B cell (primary cell): Measurements from ENCODE around the gene SPATA32. TPM values are rescaled to one million over a fixed set of nuclear protein-coding genes. Genes with fewer than 3 reads are reported as not detected.

Experiments
- ATAC-seq: fragments of 200-7000 bp; cut with Tn5 transposase; one replicate; pipeline ENCODE4 v1.10.0; 2021; ENCODE audit warnings: low read depth, mild to moderate bottlenecking, moderate number of reproducible peaks, moderate library complexity
- CTCF ChIA-PET: fragments of 350-600 bp; sonication (Branson Sonifier 250); formaldehyde crosslinking; loops from one replicate; lab custom pipeline; 2021; ENCODE audit warnings: antibody characterized with exemption, inconsistent platforms; lab: Charles Lee
- POLR2A ChIA-PET: fragments of 350-600 bp; sonication (Branson Sonifier 250); formaldehyde crosslinking; loops from one replicate; lab custom pipeline; 2021; ENCODE audit warnings: antibody characterized with exemption; lab: Charles Lee
- DNase-seq: peaks from one replicate; pipeline ENCODE4 v3.0.0; 2013
- H2AFZ ChIP-seq: 2 replicates; pipeline ENCODE4 v1.6.1; 2012; ENCODE audit warnings: mild to moderate bottlenecking, low read depth, low read length; ENCODE audit not compliant: insufficient read depth, poor library complexity, severe bottlenecking
- H3K27ac ChIP-seq, 2 donors: 1 replicate in 1 of 2; 2 replicates in 1 of 2; pipeline ENCODE4 v1.5.1; 2012 to 2013; ENCODE audit warnings: low read length in 2 of 2, mild to moderate bottlenecking in 2 of 2, moderate library complexity in 1 of 2
- H3K27me3 ChIP-seq, 4 experiments: fragments of 200-600 bp in 1 of 4; sonication (generic) in 1 of 4; replicated peaks in 1 of 4; 1 replicate in 2 of 4; 2 replicates in 2 of 4; pipeline versions ENCODE4 v1.6.1 to v1.7.0; 2013 to 2016; ENCODE audit warnings: low read length in 3 of 4, mild to moderate bottlenecking in 2 of 4, mixed read lengths in 1 of 4, moderate library complexity in 1 of 4; ENCODE audit not compliant: insufficient read depth in 4 of 4, control insufficient read depth in 3 of 4; ENCODE audit errors: control extremely low read depth in 1 of 4
- H3K36me3 ChIP-seq, 2 experiments: replicated peaks in 1 of 2; 1 replicate in 1 of 2; 2 replicates in 1 of 2; pipeline versions ENCODE4 v1.6.1 to v1.7.1; 2013; ENCODE audit warnings: low read length in 1 of 2; ENCODE audit not compliant: insufficient read depth in 2 of 2, control insufficient read depth in 1 of 2; ENCODE audit errors: control extremely low read depth in 1 of 2, extremely low read depth in 1 of 2
- H3K4me1 ChIP-seq, 2 donors: fragments of 200-600 bp in 1 of 2; sonication (generic) in 1 of 2; 1 replicate in 1 of 2; 2 replicates in 1 of 2; pipeline versions ENCODE4 v1.5.1 to v1.6.1; 2013 to 2017; ENCODE audit warnings: low read length in 2 of 2; ENCODE audit not compliant: control insufficient read depth in 2 of 2, insufficient read depth in 2 of 2
- H3K4me2 ChIP-seq: replicated peaks from 2 replicates; pipeline ENCODE3; 2012; ENCODE audit warnings: mild to moderate bottlenecking, low read depth, low read length; ENCODE audit not compliant: poor library complexity, severe bottlenecking
- H3K4me3 ChIP-seq, 5 experiments: fragments of 200-600 bp in 1 of 5; sonication (generic) in 1 of 5; 1 replicate in 3 of 5; 2 replicates in 2 of 5; pipeline versions ENCODE4 v1.5.1 to v1.7.0; 2011 to 2016; ENCODE audit warnings: low read length in 4 of 5, mild to moderate bottlenecking in 4 of 5, low read depth in 2 of 5, control low read depth in 1 of 5, moderate library complexity in 1 of 5; ENCODE audit not compliant: insufficient read depth in 1 of 5; ENCODE audit errors: control extremely low read depth in 1 of 5, extremely low read depth in 1 of 5
- H3K79me2 ChIP-seq: fragments of 200-600 bp; sonication (generic); one replicate; pipeline ENCODE4 v1.6.0; 2016; ENCODE audit warnings: low read length; ENCODE audit not compliant: control insufficient read depth, insufficient read depth
- H3K9ac ChIP-seq: fragments of 200-600 bp; sonication (generic); 2 replicates; pipeline ENCODE4 v1.6.1; 2017; ENCODE audit warnings: mild to moderate bottlenecking, low read length, moderate library complexity
- H3K9me3 ChIP-seq, 3 donors: one replicate each; pipeline versions ENCODE4 v1.6.1 to v1.7.1; 2013; ENCODE audit warnings: low read length in 2 of 3; ENCODE audit not compliant: control insufficient read depth in 2 of 3, insufficient read depth in 1 of 3; ENCODE audit errors: control extremely low read depth in 1 of 3
- H4K20me1 ChIP-seq: 2 replicates; pipeline ENCODE4 v1.6.0; 2012; ENCODE audit warnings: mild to moderate bottlenecking, low read length; ENCODE audit not compliant: insufficient read depth, control insufficient read depth, poor library complexity, severe bottlenecking
- H3K27ac Mint-ChIP-seq: one replicate; pipeline ENCODE4 v1.8.0; 2021; ENCODE audit warnings: mixed read lengths
- H3K27me3 Mint-ChIP-seq: one replicate; pipeline ENCODE4 v1.8.0; 2021; ENCODE audit warnings: mixed read lengths
- H3K4me1 Mint-ChIP-seq: one replicate; pipeline ENCODE4 v1.8.0; 2021; ENCODE audit warnings: mixed read lengths
- H3K4me3 Mint-ChIP-seq: one replicate; pipeline ENCODE4 v1.8.0; 2021; ENCODE audit warnings: mixed read lengths
- H3K9me3 Mint-ChIP-seq: one replicate; pipeline ENCODE4 v1.8.0; 2022; ENCODE audit warnings: mixed read lengths; ENCODE audit not compliant: insufficient read depth
- CTCF ChIP-seq: fragments of 200-600 bp; IDR thresholded peaks from one replicate; pipeline ENCODE4 v1.8.0; 2022; ENCODE audit warnings: antibody characterized with exemption, mild to moderate bottlenecking
- EZH2 ChIP-seq: IDR thresholded peaks from 2 replicates; pipeline ENCODE4 v1.6.1; 2012; ENCODE audit warnings: borderline replicate concordance, low read depth, mild to moderate bottlenecking, moderate library complexity, low read length; ENCODE audit not compliant: insufficient read depth, poor library complexity, severe bottlenecking
- WGBS: methylation state at CpG from one replicate; pipeline ENCODE4 v1.1.5; 2013; ENCODE audit warnings: missing lambda C conversion rate; ENCODE audit not compliant: insufficient coverage; 5-methylcytosine and 5-hydroxymethylcytosine counted together
- intact Hi-C: fragments of 100-400 bp; cut with micrococcal nuclease; formaldehyde crosslinking; loops from one replicate; pipeline ENCODE4 v1.10.0; 2022
- polyA plus RNA-seq: library from polyadenylated mRNA; depleted of rRNA; stranded (reverse); fragments of >200 nt; gene quantifications from 2 replicates; pipeline ENCODE4 v1.2.3, GENCODE V29; 2012
- total RNA-seq, 2 donors: library from RNA; stranded (reverse); fragments of 120-200 nt in 1 of 2; gene quantifications; 1 replicate in 1 of 2; 2 replicates in 1 of 2; pipeline versions ENCODE4 v1.2.3 to v1.2.4, GENCODE V29; 2013 to 2022

SPATA32 gene
- total and polyA plus RNA-seq, 2 donors (not counting 1 experiment from before 2014, with no cell fraction given) = 0.12 to 0.52 TPM

- intact Hi-C loops = no loop called here
- Histone ChIP-seq H3K9ac (no peak overlapping the region), H4K20me1 (peaks cover 33% of the 10 kb centered on the region), H3K27me3 (no peaks in the 10 kb centered on the region), H3K9me3 (no peaks in the 10 kb centered on the region), H3K36me3 (peaks cover 0 to 61% of the 10 kb centered on the region in 2 experiments), H3K79me2 (peaks cover 3% of the 10 kb centered on the region), H3K4me1 (peaks cover 5 to 17% of the 10 kb centered on the region in 2 donors), H3K27ac (no peak overlapping the region), H3K4me2 (no peak overlapping the region), H2AFZ (no peak overlapping the region), H3K4me3 (no peak overlapping the region)
- Mint-ChIP-seq H3K27ac (no peak overlapping the region), H3K4me1 (peaks cover 15% of the 10 kb centered on the region), H3K4me3 (no peak overlapping the region), H3K27me3 (no peaks in the 10 kb centered on the region), H3K9me3 (no peaks in the 10 kb centered on the region)
- TF ChIP-seq EZH2 (no peak), CTCF (no peak)
- ChIA-PET POLR2A (interaction anchor here (0.9 kb wide), 1 partner anchor 16 kb away, joined by 3 read pairs; no protein-coding TSS in a partner anchor), CTCF (interaction anchor here (1.9 to 3.9 kb wide), 3 partner anchors 12 to 67 kb away, joined by 5 to 22 read pairs (median 13); no protein-coding TSS in a partner anchor)
- 97% methylated on average over 14 of the region's 14 CpGs for WGBS
- ATAC-seq (no peak), DNase-seq (no peak)
Observed at GRCh38 chr17:45264430-45264829, 2.5 kb upstream of the SPATA32 start.

- TF ChIP-seq EZH2 = no peak
- TF ChIP-seq CTCF = no peak
- Histone ChIP-seq H3K27ac (peak overlapping the region in 1 of 2 donors; percentile 18), H3K4me3 (no peak overlapping the region), H4K20me1 (peaks cover 33% of the 10 kb centered on the region), H3K4me2 (no peak overlapping the region), H3K9ac (no peak overlapping the region), H3K36me3 (peaks cover 0 to 51% of the 10 kb centered on the region in 2 experiments), H3K27me3 (no peaks in the 10 kb centered on the region), H2AFZ (no peak overlapping the region), H3K9me3 (no peaks in the 10 kb centered on the region), H3K79me2 (peaks cover 3% of the 10 kb centered on the region), H3K4me1 (peaks cover 5 to 17% of the 10 kb centered on the region in 2 donors)
- 98% methylated on average over 7 of the region's 7 CpGs for WGBS
- intact Hi-C loops = no loop called here
- Mint-ChIP-seq H3K27ac (peak overlapping the region; percentile 41), H3K4me1 (peaks cover 15% of the 10 kb centered on the region), H3K9me3 (no peaks in the 10 kb centered on the region), H3K4me3 (peak overlapping the region; percentile 75), H3K27me3 (no peaks in the 10 kb centered on the region)
- no peak for DNase-seq
- POLR2A ChIA-PET = interaction anchor here (0.6 to 3.2 kb wide), 2 partner anchors 15 to 44 kb away, joined by 3 to 16 read pairs; no protein-coding TSS in a partner anchor
- CTCF ChIA-PET = interaction anchor here (0.6 to 2.0 kb wide), 3 partner anchors 14 to 44 kb away, joined by 3 to 9 read pairs (median 3); no protein-coding TSS in a partner anchor
- ATAC-seq = no peak
Observed at GRCh38 chr17:45263477-45263860, 1.6 kb upstream of the SPATA32 start.
